ENCODE measurements around the gene JAZF1.

DNA sequence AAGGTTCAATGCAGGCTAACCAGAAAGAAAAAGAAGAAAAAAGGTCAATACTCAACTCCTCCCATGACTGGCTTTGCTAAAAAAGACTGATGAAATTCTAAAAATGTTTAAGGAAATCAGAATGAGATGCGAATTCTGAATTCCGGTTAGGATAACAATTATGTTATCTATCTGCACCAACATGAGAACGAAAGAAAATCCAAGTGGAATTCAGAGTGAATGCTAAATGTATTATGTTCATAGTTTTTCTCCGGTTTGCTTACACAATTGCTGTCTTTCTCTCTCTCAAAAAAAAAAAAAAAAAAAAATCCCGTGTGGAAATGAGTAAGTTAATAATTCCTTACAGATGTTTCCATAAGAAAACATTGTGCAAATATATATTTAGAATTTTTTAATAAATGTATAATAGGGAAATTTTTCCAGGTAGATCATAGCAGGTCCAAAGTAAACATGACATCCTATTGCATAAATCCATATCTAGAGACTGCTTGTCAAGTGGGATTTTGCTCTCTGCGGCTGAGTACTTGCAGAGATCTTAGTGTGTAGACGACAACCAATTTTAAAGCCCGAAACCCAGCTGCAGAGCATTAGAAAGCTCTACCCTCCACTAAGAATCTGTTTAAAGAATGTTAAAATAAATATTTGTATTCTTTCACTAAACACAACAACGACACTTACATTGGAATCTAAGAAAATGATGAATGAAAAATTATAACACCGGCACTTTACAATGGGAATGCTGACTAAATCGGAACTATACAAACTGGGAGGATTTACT lies 104.0 kb downstream of the JAZF1 start:
- TF ChIP-seq, protein P1, sequence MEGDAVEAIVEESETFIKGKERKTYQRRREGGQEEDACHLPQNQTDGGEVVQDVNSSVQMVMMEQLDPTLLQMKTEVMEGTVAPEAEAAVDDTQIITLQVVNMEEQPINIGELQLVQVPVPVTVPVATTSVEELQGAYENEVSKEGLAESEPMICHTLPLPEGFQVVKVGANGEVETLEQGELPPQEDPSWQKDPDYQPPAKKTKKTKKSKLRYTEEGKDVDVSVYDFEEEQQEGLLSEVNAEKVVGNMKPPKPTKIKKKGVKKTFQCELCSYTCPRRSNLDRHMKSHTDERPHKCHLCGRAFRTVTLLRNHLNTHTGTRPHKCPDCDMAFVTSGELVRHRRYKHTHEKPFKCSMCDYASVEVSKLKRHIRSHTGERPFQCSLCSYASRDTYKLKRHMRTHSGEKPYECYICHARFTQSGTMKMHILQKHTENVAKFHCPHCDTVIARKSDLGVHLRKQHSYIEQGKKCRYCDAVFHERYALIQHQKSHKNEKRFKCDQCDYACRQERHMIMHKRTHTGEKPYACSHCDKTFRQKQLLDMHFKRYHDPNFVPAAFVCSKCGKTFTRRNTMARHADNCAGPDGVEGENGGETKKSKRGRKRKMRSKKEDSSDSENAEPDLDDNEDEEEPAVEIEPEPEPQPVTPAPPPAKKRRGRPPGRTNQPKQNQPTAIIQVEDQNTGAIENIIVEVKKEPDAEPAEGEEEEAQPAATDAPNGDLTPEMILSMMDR (IDR thresholded peaks at IDR 0.05): no peak
- no peak for TF ChIP-seq POLR2A (IDR thresholded peaks at IDR 0.05)
